Measurements from ENCODE around the gene HIRA. TPM values are rescaled to one million over a fixed set of nuclear protein-coding genes. Genes with fewer than 3 reads are reported as not detected.
"Not testable (repeated sequence)": the region's sequence is repeated elsewhere in the genome, so short reads cannot be mapped to it uniquely, and the experiment has no call there.

The HIRA gene
- total RNA-seq, 1 donor from 2014 or later: 15.8 TPM

- ATAC-seq: no peak
Observed at GRCh38 chr22:19319281-19319680, 112.3 kb downstream of the HIRA start.

- no peak for ATAC-seq
Observed at GRCh38 chr22:19317865-19318264, 113.7 kb downstream of the HIRA start.

- ATAC-seq: no peak
Observed at GRCh38 chr22:19307872-19308271, 123.7 kb downstream of the HIRA start.

GRCh38 chr22:19306535-19306934 is 125.0 kb downstream of the HIRA start:
- not testable (repeated sequence) for ATAC-seq

- no peak for ATAC-seq
Observed at GRCh38 chr22:19304547-19304946, 127.0 kb downstream of the HIRA start.

- ATAC-seq: no peak
Observed at GRCh38 chr22:19303785-19304184, 127.7 kb downstream of the HIRA start.

- ATAC-seq: no peak
Observed at GRCh38 chr22:19295733-19296132, 135.8 kb downstream of the HIRA start.

GRCh38 chr22:19292458-19293230 is 138.9 kb downstream of the HIRA start:
- no peak for ATAC-seq

- peak; percentile 76 for ATAC-seq
Observed at GRCh38 chr22:19291580-19292457, 139.7 kb downstream of the HIRA start, which contains the start of gene CLTCL1. TSS of gene CLTCL1 (minus strand) at chr22:19291719. CDS start at chr22:19291641, 78 bp downstream.

- ATAC-seq: peak; percentile 6
Observed at GRCh38 chr22:19291218-19291579, 140.3 kb downstream of the HIRA start.

GRCh38 chr22:19290400-19291217 is 140.9 kb downstream of the HIRA start:
- no peak for ATAC-seq

GRCh38 chr22:19289475-19290161 is 141.9 kb downstream of the HIRA start:
- no peak for ATAC-seq

- no peak for ATAC-seq
Observed at GRCh38 chr22:19287889-19288288, 143.6 kb downstream of the HIRA start.

- peak; percentile 86 for ATAC-seq
Observed at GRCh38 chr22:19287076-19287707, 144.3 kb downstream of the HIRA start.

- ATAC-seq: no peak
Observed at GRCh38 chr22:19285831-19286230, 145.7 kb downstream of the HIRA start.

Other genes with a start within 250 kb of the HIRA start
- 6.8 TPM for gene CLTCL1, start 140.0 kb downstream of the HIRA start, total RNA-seq
- gene MRPL40, start 812 bp upstream of the HIRA start, total RNA-seq: 26.4 TPM
- 11.8 TPM for gene C22orf39, start 16.0 kb upstream of the HIRA start, total RNA-seq
- gene UFD1, start 47.5 kb upstream of the HIRA start, total RNA-seq: 57.9 TPM
- 10.0 TPM for gene CDC45, start 48.2 kb upstream of the HIRA start, total RNA-seq
- gene CLDN5, start 92.7 kb upstream of the HIRA start, total RNA-seq: 10.4 TPM